ENCODE results near the gene RPS18.
A peak's percentile ranks its signal among the peaks of the same experiment; 100 is the strongest.

The RPS18 gene

GRCh38 chr6:33288141-33288920, 16.5 kb downstream of the RPS18 start:
- TF ChIP-seq, protein P1, sequence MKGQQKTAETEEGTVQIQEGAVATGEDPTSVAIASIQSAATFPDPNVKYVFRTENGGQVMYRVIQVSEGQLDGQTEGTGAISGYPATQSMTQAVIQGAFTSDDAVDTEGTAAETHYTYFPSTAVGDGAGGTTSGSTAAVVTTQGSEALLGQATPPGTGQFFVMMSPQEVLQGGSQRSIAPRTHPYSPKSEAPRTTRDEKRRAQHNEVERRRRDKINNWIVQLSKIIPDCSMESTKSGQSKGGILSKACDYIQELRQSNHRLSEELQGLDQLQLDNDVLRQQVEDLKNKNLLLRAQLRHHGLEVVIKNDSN (IDR thresholded peaks at IDR 0.05): no peak
- TF ChIP-seq CREB1 (IDR thresholded peaks at IDR 0.05; ENCODE audit: low read depth): no peak
- TF ChIP-seq FOXM1 (IDR thresholded peaks at IDR 0.05; ENCODE audit: borderline replicate concordance, low read depth): no peak
- no peak for TF ChIP-seq EGR1 (IDR thresholded peaks at IDR 0.05)
- TF ChIP-seq EP300 (IDR thresholded peaks at IDR 0.05; ENCODE audit: borderline replicate concordance): no peak
- no peak for TF ChIP-seq NFIC (IDR thresholded peaks at IDR 0.05)
- no peak for TF ChIP-seq ZBTB7A (IDR thresholded peaks at IDR 0.05; ENCODE audit: low read depth)
- TF ChIP-seq MAX (IDR thresholded peaks at IDR 0.05): no peak
- no peak for TF ChIP-seq TAF1 (IDR thresholded peaks at IDR 0.05; ENCODE audit: low read depth)
- TF ChIP-seq RAD21 (IDR thresholded peaks at IDR 0.05; ENCODE audit: low read depth): no peak
- no peak for TF ChIP-seq CEBPB (IDR thresholded peaks at IDR 0.05)
- no peak for TF ChIP-seq YY1 (IDR thresholded peaks at IDR 0.05; ENCODE audit: low read depth)
- no peak for TF ChIP-seq TEAD4 (IDR thresholded peaks at IDR 0.05)
- no peak for TF ChIP-seq TCF12 (IDR thresholded peaks at IDR 0.05; ENCODE audit: low read depth)
- TF ChIP-seq REST (IDR thresholded peaks at IDR 0.05; ENCODE audit: low read depth): no peak

- peak; percentile 97 for TF ChIP-seq YY1 (IDR thresholded peaks at IDR 0.05; ENCODE audit: low read depth)
- TF ChIP-seq TCF12 (IDR thresholded peaks at IDR 0.05; ENCODE audit: low read depth): peak; percentile 58; the same call in 1 of the 2 replicates
- peak; percentile 92 for TF ChIP-seq MAX (IDR thresholded peaks at IDR 0.05)
- 0 out of 2 replicates have a peak, but pooled peaks have one; percentile 53 for TF ChIP-seq ZBTB7A (IDR thresholded peaks at IDR 0.05; ENCODE audit: low read depth)
- peak; percentile 37; the same call in 1 of the 2 replicates for TF ChIP-seq NFIC (IDR thresholded peaks at IDR 0.05)
- TF ChIP-seq TAF1 (IDR thresholded peaks at IDR 0.05; ENCODE audit: low read depth): peak; percentile 48; the same call in 1 of the 2 replicates
- no peak for TF ChIP-seq RAD21 (IDR thresholded peaks at IDR 0.05; ENCODE audit: low read depth)
- TF ChIP-seq FOXM1 (IDR thresholded peaks at IDR 0.05; ENCODE audit: borderline replicate concordance, low read depth): no peak; the same call in 1 of the 2 replicates
- no peak for TF ChIP-seq TEAD4 (IDR thresholded peaks at IDR 0.05)
- TF ChIP-seq CREB1 (IDR thresholded peaks at IDR 0.05; ENCODE audit: low read depth): peak; percentile 24; the same call in 1 of the 2 replicates
- peak; percentile 26; the same call in 1 of the 2 replicates for TF ChIP-seq EGR1 (IDR thresholded peaks at IDR 0.05)
These were observed 17.3 kb downstream of the RPS18 start, which contains the start of the genes PFDN6 and WDR46 for GRCh38 chr6:33288921-33289783. Gene PFDN6, plus strand, starts transcription at chr6:33289601. Its CDS starts 256 bp downstream, at chr6:33289857. Gene WDR46, minus strand, starts transcription at chr6:33289239. Its CDS starts 69 bp downstream, at chr6:33289170.

- TF ChIP-seq EP300 (IDR thresholded peaks at IDR 0.05; ENCODE audit: borderline replicate concordance) (no peak), ZBTB7A (IDR thresholded peaks at IDR 0.05; ENCODE audit: low read depth) (no peak), EGR1 (IDR thresholded peaks at IDR 0.05) (no peak), FOXM1 (IDR thresholded peaks at IDR 0.05; ENCODE audit: borderline replicate concordance, low read depth) (no peak), REST (IDR thresholded peaks at IDR 0.05; ENCODE audit: low read depth) (no peak), RAD21 (IDR thresholded peaks at IDR 0.05; ENCODE audit: low read depth) (no peak), TCF12 (IDR thresholded peaks at IDR 0.05; ENCODE audit: low read depth) (no peak), MAX (IDR thresholded peaks at IDR 0.05) (no peak), NFIC (IDR thresholded peaks at IDR 0.05) (no peak), CEBPB (IDR thresholded peaks at IDR 0.05) (no peak), YY1 (IDR thresholded peaks at IDR 0.05; ENCODE audit: low read depth) (no peak)
- TF ChIP-seq, protein P1 (IDR thresholded peaks at IDR 0.05): no peak
These were observed 18.0 kb downstream of the RPS18 start for GRCh38 chr6:33289784-33290315.

GRCh38 chr6:33290459-33290858, 18.6 kb downstream of the RPS18 start:
- TF ChIP-seq CREB1 (IDR thresholded peaks at IDR 0.05; ENCODE audit: low read depth) (no peak), CEBPB (IDR thresholded peaks at IDR 0.05) (no peak), EP300 (IDR thresholded peaks at IDR 0.05; ENCODE audit: borderline replicate concordance) (no peak), MAX (IDR thresholded peaks at IDR 0.05) (no peak)

All from Ishikawa (cell line).